Iris pigment epithelial cell (primary cell): ENCODE results near the gene SCIMP.
"Not testable (repeated sequence)": the region's sequence is repeated elsewhere in the genome, so short reads cannot be mapped to it uniquely, and the experiment has no call there.

Experiments
- DNase-seq: peaks from one replicate; pipeline ENCODE4 v3.0.0-alpha.2; 2011; ENCODE audit warnings: low read depth

The SCIMP gene

DNA sequence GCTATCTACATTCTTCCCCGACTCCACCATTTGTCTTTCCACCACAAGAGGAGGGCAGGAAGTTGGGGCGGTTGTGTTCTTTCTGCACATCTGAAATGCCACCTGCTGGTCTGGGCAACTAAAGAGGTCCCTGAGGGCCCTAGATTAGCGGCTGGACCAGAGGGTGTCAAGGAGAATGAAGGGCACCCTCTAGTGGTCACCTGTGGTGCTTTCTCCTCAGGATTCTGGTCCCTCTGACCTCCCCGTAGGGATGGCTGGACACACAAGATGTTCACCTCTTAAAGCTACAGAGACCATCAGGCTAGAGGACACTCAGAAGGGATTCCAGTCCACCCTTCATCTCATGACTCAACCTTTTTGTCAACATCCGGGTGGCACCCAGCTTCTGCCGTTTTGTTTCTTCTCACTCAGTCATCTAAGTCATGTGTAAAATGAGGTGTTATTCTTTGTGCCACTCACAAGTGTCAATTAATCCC, 2.9 kb upstream of the SCIMP start:
- DNase-seq = peak; percentile 59

DNA sequence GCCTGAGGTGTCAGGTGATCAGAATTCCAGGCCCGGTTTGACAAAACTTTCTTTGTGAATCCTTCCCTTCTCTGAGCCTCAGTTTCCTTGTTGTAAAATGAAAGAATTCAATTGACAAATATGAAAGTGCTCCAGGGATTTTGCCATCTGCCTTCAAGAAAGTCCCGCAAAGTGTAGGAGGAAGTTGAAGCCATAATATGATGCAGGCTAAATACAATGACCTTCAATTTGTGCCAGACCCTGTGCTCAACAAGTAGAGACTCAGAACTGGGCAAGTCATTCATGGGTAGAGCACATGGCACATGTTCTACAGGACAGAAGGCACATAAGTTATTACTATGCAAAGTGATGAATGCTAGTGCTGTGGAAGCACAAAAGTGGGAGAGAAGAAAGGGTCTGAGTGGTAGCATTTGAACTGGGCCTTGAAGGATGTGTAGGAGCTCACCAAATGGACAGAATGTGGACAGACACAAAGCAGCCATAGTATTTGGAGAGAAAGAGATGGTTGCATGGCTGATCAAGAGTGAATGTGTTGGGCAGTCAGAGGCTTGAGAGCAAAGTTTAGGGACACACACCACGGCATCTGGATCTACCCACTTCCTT, 2.4 kb upstream of the SCIMP start:
- no peak for DNase-seq

DNA sequence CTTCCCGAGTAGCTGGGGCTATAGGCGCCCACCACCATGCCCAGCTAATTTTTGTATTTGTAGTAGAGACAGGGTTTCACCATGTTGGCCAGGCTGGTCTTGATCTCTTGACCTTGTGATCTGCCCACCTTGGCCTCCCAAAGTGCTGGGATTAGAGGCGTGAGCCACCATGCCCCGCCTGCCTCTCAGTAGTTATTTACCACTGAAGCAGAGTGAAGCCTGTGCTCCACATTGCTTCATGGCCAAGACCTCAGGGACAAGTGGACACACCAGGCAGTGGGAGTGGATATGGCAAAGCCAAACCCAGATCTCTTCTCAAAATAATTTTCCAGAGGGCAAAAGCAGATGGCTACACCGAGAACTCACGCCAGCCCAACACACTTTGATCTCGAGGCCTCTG, 1.2 kb downstream of the SCIMP start:
- not testable (repeated sequence) for DNase-seq

DNA sequence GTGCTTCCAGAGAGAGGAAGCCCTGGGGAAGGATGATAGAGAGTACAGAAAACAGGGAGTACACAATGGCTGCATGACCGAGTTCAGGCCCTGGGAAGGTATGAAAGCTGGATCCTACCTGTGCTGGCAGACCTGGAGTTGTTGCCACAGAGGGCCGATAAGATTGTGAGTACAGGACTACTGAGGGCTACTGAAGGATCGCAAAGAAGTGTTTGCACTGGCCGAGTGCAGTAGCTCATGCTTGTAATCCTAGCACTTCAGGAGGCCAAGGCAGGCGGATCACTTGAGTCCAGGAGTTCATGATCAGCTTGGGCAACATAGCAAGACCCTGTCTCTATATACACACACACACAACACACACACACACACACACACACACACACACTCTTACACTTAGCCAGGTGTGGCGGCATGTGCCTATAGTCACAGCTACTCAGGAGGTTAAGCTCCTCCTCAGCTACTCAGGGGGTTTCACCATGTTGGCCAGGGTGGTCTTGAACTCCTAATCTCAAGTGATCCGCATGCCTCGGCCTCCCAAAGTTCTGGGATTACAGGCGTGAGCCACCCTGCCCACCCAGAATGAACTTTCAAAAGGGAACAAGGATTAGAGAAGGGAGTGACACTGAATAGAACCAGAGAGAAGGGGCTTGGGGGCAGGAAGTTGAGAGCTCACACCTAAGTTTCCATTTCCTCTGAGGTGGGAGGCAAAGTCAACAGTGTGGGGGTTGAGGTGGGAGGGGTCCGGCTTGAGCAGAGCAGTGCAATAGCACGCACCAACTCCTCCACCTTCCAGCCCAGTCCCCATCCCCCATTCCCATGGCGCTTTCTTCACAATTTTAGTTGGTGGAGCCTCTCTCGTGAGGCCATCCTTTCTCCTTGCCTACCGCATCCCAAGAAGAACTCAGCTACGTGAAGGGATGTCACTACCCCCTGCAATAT, 7.5 kb downstream of the SCIMP start:
- no peak for DNase-seq

DNA sequence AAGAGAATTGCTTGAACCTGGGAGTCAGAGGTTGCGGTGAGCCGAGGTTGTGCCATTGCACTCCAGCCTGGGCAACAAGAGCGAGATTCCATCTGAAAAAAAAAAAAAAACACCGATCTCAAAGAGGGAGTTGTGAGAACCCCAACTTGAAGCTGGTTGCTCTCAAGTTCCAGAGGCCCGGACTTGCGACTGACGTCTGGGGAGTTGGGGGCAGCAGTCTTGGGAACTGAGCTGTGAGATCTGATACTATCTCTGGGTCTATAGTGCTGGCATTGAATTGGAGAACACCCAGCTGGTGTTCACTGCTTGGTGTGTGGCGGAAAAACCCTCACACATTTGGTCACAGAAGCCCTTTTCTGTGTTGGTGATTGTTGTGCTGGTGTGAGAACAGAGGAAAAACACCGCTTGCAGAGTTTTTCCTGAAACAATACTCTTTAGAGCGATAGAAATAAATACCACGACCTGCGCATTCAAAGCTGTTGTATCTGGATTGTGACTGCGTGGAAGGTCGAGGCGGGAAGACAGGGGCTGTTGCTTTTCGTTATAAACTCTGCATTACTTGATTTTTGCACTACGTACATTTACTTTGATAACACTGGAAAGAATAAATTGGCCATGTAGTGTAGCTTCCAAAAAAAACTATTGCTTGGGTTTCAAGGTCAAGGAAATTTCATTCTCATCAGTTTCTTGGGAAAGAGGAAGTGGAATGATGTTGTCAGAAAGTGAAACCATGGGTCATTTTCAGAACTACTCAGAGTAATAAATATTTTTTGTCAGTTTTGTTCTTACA, 8.8 kb downstream of the SCIMP start:
- no peak for DNase-seq

DNA sequence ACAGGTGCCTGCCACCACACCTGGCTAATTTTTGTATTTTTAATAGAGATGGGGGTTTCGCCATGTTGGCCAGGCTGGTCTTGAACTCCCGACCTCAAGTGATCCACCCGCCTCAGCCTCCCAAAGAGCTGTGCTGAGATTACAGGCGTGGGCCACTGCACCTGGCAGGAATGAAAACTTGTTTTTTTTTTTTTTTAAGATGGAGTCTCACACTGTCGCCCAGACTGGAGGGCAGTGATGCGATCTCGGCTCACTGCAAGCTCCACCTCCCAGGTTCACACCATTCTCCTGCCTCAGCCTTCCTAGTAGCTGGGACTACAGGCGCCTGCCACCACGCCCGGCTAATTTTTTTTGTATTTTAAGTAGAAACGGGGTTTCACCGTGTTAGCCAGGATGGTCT, 12.7 kb downstream of the SCIMP start:
- DNase-seq = not testable (repeated sequence)

DNA sequence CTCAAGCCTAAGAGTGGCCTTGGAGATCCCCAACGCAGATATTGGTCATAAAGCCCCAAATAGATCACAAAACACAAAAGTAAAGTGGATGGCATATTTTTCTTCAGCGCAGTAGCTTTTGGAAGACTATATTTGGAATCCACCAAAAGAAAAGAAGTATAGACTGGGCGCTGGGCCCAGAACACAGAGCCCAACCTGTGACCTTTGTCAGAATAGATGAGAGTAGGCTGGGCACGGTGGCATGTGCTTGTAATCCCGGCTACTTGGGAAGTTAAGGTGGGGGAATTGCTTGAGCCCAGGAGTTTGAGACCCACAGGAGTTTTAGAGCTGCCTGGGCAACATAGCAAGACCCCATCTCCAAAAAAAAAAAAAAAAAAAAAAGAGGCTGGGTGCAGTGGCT, 14.6 kb downstream of the SCIMP start:
- no peak for DNase-seq

DNA sequence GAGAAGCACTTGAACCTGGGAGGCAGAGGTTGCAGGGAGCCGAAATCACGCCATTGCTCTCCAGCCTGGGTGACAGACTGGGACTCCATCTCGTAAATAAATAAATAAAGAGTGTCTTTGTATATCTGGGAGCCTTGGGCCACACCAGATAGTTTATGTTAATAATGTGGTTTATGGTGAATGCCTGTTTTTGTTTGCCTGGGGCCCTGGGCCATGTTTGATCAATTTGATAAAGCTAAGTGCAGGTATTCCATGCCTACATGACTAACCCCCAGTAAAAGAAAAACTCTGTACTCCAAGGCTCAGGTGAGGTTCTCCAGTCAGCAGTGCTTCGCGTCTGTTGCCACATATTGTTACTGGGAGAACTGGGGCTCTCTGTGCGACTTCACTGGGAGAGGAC, 15.1 kb downstream of the SCIMP start:
- no peak for DNase-seq

DNA sequence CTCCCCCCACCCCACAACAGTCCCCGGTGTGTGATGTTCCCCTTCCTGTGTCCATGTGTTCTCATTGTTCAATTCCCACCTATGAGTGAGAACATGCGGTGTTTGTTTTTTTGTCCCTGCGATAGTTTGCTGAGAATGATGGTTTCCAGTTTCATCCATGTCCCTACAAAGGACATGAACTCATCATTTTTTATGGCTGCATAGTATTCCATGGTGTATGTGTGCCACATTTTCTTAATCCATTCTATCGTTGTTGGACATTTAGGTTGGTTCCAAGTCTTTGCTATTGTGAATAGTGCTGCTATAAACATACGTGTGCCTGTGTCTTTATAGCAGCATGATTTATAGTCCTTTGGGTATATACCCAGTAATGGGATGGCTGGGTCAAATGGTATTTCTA, 17.1 kb downstream of the SCIMP start:
- not testable (repeated sequence) for DNase-seq

DNA sequence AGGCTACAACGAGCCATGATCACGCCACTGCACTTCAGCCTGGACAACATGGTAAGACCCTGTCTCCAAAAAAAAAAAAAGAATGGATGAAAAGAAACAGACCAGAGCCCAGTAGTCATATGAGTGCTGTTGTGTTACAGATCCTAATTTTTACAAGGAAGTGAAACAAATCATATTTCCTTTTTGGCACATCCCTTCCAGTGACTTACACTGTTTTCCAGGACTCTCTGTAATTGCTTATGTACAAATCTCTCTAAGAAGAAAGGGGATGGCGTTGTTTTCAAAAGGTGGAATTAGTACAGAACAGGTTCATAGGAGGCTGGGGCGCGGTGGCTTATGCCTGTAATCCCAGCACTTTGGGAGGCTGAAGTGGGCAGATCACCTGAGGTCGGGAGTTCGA, 23.2 kb downstream of the SCIMP start:
- no peak for DNase-seq

DNA sequence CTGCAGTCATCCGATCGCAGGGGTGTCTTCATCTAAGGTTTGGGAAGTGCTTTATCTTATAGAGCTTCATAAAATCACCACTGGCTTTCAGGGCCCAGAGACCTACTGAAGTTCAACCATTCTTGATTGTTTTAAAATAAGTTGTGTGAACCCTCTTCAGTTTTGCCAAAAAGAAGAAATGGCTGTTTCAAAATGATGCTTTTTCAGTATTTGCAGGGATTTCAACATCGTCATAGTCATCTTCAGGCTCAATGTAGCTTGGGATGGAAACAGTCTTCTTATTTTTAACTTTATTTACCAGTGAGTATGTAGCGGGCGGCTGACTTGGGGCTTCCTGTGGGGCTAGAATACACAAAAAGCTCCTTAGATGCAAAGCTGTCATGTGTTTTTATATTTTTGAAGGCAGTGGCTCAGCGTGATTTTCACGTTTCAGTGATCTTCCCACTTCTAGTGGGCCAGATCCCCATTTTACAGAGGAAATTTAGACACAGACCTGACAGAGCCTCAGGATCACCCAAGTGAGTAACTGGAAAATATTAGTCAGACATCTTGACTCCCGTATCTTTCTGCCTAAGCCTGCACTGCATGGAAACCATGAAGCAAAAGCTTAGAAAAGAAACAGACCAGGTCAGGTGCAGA, 23.9 kb downstream of the SCIMP start:
- DNase-seq = no peak

DNA sequence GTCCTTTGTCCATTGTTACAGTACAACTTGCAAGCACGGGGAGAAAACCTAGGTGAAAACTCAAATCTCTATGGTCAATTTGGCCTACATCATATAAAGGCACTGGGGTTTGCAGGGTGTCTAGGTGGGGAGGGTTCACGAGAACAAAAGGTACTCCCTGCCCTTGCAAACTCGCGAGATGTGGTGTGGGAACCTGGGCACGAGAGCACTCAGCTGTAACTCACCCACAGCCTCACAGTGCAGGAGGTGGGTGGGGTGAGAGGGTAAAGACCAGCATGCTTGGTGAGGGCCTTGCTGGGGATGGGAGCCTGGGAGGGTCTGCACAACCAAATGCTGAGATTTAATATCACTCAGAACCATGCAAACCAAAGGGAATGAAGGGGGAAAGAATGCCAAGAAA, 24.6 kb downstream of the SCIMP start:
- DNase-seq = no peak

DNA sequence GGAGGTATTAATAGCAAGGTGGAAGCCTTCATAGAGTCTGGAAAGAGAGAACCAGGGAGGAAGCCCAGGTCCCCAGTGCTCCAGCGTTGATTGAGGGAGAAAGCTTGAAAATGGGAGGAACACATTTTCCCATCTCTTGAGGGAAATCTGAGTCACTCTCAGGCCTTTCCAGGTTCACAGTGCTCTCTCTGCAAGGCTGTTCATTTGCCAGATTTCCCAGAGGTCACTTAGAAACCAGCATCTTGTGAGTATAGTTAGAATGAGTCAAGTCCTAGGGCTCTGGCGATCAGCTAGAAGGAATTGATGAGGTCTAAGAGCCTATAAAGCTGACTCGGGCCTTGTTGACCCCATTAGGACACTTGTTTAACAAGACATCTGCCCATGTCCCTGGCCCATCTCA, 25.3 kb downstream of the SCIMP start:
- peak; percentile 76 for DNase-seq

DNA sequence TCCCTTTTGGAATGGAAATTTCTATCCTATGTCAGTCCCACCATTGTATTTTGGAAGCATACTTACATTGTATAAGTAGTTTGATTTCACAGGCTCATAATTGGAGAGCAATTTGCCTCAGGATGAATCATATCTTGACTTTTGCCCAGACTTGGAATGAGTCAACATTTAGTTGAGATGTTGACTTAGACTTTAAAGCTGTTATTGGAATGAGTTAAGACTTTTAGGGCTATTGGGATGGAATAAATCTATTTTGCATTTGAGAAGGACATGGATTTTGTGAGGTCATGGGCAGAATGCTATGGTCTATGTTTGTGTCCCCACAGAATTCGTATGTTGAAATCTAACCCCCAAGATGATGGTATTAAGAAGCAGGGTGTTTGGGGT, 30.8 kb downstream of the SCIMP start:
- DNase-seq = peak; percentile 80

DNA sequence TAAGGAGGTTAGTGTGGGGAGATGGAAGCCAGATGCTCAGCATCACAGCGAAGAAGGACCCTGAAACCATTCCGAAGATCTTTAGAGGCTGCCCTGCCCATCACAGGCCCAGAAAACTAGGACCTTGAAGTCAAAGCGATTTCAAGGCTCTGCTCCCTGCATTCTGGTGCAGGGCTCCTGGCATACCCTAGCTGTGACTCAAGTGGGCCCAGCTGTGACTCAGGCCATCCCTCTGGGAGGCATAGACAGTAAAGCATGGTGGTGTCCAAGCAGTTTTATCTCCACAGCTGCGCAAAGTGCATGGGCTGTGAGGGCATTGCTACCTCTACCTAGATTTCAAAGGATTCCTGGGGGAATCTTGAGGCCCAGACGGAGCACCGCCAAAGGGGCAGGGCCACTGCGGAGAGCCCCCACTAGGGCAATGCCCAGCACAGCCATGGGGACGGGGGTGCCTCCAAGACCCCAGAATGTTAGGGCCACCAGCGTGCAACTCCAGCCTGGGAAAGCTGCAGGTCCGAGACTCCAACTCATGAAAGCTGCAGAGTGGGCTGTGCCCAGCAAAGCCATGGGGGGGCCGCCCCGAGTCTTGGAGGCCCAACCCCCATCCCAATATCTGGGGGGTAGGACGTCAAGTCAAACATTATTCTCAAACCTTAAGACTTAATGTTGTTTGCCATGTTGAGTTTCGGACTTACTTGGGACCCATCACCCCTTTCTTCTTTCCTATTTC, 31.3 kb downstream of the SCIMP start:
- DNase-seq = peak; percentile 7

DNA sequence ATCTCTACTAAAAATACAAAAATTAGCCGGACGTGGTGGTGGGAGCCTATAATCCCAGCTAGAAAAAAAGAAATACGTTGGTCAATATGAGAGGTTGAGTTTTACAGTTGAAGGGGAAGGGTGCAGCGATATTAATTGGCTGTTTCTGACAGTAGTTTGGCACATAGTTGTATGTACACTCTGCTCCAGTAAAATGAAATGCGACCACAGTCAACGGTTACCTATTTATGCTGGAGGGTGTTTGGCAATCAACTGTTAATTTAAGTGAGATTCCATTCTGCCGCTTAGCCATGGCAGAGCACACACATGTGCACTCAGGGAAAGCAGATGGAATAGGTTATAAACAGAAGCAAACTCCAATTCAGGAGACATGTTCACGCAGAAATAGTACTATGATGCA, 33.6 kb downstream of the SCIMP start:
- DNase-seq = no peak

DNA sequence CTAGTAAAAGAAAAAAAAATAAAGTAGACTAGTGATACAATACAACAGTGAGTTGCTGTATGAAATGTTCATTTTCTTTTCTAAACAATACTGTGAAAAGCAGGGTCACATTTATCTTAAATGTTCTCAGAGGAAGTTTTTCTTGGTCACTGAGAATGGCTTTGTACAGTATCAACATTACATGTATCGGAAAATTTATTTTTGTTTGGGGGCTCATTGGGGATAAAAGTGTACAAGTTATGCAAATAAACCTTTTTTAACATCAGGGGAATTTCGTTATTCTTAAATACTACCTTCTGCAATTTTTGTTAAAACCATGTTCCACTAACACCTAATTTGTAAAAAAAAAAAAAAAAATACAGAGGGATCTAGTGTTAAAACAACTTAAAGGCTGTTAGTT, 34.3 kb downstream of the SCIMP start:
- DNase-seq = no peak

DNA sequence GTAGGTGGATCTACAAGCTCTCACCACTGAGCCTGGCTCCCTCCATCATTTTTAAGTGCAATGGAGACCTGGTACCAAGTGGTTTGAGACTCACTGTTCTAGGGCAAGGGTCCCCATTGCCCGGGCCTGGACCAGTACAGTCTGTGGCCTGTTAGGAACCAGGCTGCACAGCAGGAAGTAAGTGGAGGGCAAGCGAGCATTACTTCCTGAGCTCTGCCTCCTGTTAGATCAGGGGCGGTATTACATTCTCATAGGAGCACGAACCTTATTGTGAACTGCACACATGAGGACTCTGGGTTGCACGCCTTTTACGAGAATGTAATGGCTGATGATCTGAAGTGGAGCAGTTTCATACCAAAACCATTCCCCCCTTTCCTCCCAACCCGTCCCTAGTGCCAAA, 36.2 kb downstream of the SCIMP start:
- DNase-seq = no peak

DNA sequence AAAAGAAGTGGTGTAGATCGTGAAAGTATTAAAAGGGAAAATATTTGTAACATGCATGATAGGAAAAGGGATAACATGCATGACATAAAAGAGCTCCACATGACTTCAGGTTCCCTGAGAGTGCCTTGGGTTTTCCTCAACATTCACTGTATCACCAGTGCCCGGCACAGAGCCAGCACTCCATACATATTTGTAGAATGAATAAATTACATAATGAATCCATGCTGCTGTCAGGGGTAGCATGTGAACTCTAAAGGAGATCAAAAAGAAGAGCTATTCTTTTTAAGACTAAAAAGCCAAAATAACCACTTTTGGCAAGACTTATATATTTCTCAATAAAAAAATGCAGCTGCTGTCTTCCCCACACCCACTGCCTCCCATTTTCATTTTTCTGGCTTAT, 40.3 kb downstream of the SCIMP start:
- no peak for DNase-seq

DNA sequence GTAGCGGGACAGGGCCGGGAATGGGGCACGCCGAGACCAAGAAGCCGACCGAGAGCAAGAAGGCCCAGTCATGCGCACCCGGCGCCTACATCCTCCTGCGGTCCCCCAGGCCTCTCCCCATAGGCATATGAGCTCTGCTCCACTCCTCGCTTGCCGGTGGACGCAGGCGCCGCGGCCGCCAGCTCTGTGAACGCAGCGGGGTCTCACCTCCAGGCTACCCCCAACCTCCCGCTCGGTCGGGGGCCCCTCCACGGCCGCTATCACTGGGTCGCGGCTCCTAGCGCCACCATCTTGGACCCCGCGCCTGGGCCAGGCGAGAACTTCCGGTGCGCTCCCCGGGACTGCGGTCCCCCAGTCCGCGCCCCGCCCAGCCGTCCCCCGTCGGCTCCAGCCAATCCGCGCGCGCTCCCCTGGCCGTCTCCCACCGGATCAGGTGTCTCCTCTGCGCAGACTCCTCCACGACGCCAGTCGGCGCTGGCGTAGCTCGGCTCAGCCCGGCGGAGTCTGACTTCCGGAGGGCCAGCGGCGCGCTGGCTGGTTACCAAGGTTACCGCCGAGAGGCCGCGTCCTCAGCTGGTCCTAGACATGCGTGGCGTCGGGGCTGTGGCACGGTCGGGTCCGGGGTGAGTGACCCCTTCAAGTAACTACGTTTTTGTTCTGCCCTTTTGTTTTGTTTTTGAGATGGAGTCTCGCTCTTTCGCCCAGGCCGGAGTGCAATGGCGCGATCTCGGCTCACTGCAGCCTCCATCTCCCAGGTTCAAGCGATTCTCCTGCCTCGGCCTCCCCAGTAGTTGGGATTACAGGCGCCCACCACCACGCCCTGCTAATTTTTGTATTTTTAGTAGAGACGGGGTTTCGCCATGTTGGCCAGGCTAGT, 42.9 kb downstream of the SCIMP start, which contains the start of gene ZNF594:
TSS of gene ZNF594 (minus strand) at position 328 of the 877 bp plus-strand sequence. CDS start 7,612 bp downstream, outside the sequence.
- peak; percentile 97 for DNase-seq
